Right ventricle myocardium inferior (tissue), 1 donor: ENCODE results near the gene DNAH2. TPM values are rescaled to one million over a fixed set of nuclear protein-coding genes. Genes with fewer than 3 reads are reported as not detected.

Experiments used
- ATAC-seq: fragments of 200-7000 bp; cut with Tn5 transposase; one replicate; pipeline ENCODE4 v1.9.1; 2020; ENCODE audit warnings: mild to moderate bottlenecking, moderate library complexity
- DNase-seq: peaks from one replicate; pipeline ENCODE4 v3.0.0; 2021; ENCODE audit errors: missing footprints
- intact Hi-C: fragments of 100-400 bp; cut with DNase I; formaldehyde crosslinking; loops from one replicate; pipeline ENCODE4 v1.11.0; 2022
- total RNA-seq: library from RNA; stranded (reverse); fragmentation: NEBNext Ultra II Directional; extraction: Animal tissue kit (Norgen Biotek cat#: 25700); gene quantifications from one replicate; pipeline ENCODE4 v1.2.1, GENCODE V29; 2021
- donor health status: DM: no; HTN: yes; CAD: no; lungs with severe emphysema.

Gene DNAH2
- total RNA-seq, 1 donor from 2014 or later, result not detected

- DNase-seq (peak; percentile 93), ATAC-seq (peak; percentile 76)
- intact Hi-C loops, result loop anchor here (2.0 to 10.0 kb wide), 3 partner anchors 15 to 405 kb away; partner anchors contain the start of genes CTC1, NAA38, PFAS and POLR2A
These were observed 124.4 kb downstream of the DNAH2 start for GRCh38 chr17:7841915-7842379.

- DNase-seq, result peak; percentile 90
- peak; percentile 15 for ATAC-seq
- intact Hi-C loops, result loop anchor here (2.0 to 10.0 kb wide), 3 partner anchors 14 to 405 kb away; partner anchors contain the start of genes CTC1, NAA38, PFAS and POLR2A
These were observed 125.1 kb downstream of the DNAH2 start for GRCh38 chr17:7842380-7843256.

DNA sequence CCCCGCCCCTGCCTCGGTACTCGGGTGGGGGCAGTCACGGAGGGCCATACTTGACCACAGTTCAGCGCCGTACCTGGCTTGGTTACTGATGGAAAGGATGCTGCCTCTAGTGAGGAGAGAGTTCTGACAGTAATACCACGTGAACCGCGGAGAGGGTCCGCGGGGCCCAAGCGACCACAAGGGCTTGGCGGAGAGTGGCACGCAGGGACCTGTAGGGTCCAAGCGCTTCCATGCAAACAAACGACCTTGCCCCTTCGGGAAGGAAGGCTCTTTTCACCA lies 125.7 kb downstream of the DNAH2 start:
- ATAC-seq (no peak), DNase-seq (no peak)
- intact Hi-C loops, result loop anchor here (2.0 to 10.0 kb wide), 3 partner anchors 14 to 404 kb away; partner anchors contain the start of genes CTC1, NAA38, PFAS and POLR2A

DNA sequence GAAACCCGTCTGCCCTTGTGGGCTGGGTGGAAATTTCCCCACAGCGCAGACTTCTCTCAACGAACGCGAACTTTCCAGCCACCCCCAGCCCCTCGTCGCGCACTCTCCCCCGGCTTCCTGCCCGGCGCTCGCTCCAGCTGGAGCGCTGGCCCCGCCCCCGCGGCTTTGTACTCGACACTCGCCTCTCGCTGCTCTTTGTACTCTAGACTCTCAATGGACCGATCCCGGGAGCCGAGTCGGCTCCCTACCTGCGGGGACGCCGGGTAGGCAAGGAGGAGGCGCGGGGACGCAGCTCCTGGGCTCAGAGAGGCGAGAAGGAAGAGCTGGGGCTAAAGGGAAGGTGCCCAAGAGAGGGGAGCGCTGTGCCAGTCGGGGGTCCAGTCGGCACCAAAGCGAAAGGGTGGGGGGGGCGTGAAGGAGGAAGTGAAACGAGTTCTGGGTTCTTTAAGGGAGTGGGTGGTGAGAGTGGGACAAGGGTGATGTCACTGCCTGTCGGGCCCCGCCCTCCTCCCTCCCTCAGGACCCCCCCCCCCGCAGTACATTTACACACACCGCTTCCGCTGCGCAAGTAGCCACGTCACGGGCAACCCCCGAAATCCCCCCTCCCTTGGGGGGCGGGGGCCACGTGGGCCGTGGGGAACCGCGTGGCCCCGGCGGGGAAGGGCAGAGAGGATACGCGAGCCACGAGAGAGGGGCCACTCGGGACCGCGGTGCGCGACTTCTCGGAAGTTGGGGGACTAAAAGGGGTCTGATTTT lies 126.2 kb downstream of the DNAH2 start:
- intact Hi-C loops, result loop anchor here (2.0 to 10.0 kb wide), 3 partner anchors 13 to 404 kb away; partner anchors contain the start of genes CTC1, NAA38, PFAS and POLR2A
- ATAC-seq (peak; percentile 27), DNase-seq (peak; percentile 92)

DNA sequence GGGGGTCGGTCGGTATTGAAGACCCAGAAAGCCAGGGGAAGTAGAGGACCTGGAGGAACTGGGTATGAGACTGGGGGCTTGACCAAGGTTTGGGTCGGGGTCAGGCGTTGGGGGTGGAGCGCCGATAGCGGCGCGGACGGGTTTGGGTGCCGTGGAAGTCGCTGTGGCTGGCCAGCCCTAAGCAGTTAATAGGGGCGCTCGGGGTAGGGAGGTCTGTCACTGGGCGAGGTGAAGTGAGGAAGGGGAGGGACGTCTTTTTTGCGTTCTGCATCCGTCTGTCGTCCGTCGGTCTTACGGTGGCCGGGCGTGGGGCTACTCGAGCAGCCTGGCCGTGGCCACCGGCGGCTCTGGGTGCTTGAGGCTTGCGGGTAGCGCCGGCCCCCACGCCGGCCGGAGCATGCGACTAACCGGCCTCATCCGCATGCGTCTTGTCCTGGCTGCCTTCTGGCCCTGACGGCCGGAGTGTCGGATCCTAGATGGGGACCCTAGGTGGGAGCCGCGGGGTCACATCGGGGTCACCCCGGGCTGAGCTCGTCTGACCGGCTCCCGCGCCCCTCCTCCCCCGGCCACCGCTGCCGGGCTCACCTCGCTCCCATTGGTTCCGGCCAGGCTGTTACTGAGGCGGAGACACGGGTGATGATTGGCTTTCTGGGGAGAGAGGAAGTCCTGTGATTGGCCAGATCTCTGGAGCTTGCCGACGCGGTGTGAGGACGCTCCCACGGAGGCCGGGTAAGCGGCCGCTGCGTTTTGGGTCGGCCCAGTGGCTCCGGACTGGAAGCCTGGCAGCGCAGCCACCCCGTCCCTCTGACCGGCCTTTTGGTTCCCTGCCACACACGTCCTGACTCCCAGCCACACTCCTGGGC lies 127.0 kb downstream of the DNAH2 start:
- peak; percentile 82 for ATAC-seq
- peak; percentile 96 for DNase-seq
- intact Hi-C loops, result loop anchor here (5.0 to 10.0 kb wide), 2 partner anchors 360 to 403 kb away; partner anchors contain the start of genes CTC1, PFAS, POLR2A and SLC35G6

GRCh38 chr17:7845359-7846062 lies 128.0 kb downstream of the DNAH2 start:
- intact Hi-C loops, result loop anchor here (10.0 kb wide), 1 partner anchor 361 kb away; the partner anchor contains the start of genes POLR2A and SLC35G6
- DNase-seq (no peak), ATAC-seq (no peak)

- intact Hi-C loops, result loop anchor here (10.0 kb wide), 1 partner anchor 361 kb away; the partner anchor contains the start of genes POLR2A and SLC35G6
- no peak for ATAC-seq
- no peak for DNase-seq
These were observed 128.7 kb downstream of the DNAH2 start for GRCh38 chr17:7846063-7846735.

DNA sequence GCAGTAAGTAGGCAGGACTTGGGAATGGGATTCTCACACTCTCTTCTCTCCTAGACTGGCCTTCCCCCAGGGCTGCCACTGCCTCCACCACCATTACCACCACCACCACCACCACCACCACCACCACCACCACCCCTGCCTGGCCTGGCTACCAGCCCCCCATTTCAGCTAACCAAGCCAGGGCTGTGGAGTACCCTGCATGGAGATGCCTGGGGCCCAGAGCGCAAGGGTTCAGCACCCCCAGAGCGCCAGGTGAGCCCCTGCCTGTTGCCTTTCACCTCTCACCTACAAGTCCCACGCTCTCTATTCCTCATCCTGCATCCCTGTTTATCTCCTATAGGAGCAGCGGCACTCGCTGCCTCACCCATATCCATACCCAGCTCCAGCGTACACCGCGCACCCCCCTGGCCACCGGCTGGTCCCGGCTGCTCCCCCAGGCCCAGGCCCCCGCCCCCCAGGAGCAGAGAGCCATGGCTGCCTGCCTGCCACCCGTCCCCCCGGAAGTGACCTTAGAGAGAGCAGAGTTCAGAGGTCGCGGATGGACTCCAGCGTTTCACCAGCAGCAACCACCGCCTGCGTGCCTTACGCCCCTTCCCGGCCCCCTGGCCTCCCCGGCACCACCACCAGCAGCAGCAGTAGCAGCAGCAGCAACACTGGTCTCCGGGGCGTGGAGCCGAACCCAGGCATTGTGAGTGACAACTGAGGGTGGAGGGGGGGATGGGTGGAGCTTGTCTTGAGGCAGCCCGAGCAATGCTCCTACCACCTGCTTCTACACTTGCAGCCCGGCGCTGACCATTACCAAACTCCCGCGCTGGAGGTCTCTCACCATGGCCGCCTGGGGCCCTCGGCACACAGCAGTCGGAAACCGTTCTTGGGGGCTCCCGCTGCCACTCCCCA lies 129.5 kb downstream of the DNAH2 start:
- ATAC-seq, result no peak
- DNase-seq, result no peak
- intact Hi-C loops, result loop anchor here (10.0 kb wide), 1 partner anchor 362 kb away; the partner anchor contains the start of genes POLR2A and SLC35G6

GRCh38 chr17:7848131-7848579 lies 130.6 kb downstream of the DNAH2 start:
- intact Hi-C loops, result loop anchor here (10.0 kb wide), 1 partner anchor 363 kb away; the partner anchor contains the start of genes POLR2A and SLC35G6
- no peak for ATAC-seq
- no peak for DNase-seq

GRCh38 chr17:7848739-7849129 lies 131.2 kb downstream of the DNAH2 start:
- intact Hi-C loops, result loop anchor here (10.0 kb wide), 1 partner anchor 364 kb away; the partner anchor contains the start of genes POLR2A and SLC35G6
- no peak for DNase-seq
- no peak for ATAC-seq

- intact Hi-C loops, result loop anchor here (10.0 kb wide), 1 partner anchor 364 kb away; the partner anchor contains the start of genes POLR2A and SLC35G6
- DNase-seq (no peak), ATAC-seq (no peak)
These were observed 131.7 kb downstream of the DNAH2 start for GRCh38 chr17:7849130-7849750.

DNA sequence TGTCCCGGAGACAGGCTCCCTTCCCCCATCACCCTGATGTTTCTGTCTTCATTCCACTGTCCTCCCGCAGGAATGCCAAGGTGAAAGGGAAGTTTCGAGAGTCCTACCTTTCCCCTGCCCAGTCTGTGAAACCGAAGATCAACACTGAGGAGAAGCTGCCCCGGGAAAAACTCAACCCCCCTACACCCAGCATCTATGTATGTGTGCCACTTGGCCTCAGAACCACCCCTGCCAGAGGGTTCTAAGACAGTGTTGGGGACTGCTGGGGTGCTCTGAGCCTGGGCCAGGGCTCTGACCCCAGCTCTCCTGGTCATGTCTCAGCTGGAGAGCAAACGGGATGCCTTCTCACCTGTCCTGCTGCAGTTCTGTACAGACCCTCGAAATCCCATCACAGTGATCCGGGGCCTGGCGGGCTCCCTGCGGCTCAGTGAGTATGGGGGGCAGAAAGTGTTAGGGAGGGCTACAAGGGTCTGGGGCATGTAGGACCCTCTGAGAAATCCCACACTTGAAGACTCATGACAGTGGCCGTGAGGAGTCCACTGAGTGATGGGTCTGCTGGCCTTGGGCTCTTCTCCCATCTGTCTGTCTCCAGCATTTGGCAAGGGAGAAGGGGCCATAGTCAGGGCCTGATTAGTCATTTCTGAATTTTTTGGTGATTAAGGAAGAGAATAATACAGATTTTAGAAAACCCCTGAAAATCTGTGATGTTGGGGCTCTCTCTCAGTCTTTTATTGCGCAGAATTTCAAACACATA lies 132.4 kb downstream of the DNAH2 start:
- intact Hi-C loops, result loop anchor here (2.0 to 10.0 kb wide), 4 partner anchors 13 to 365 kb away; partner anchors contain the start of genes CD68, PER1, POLR2A and SLC35G6
- DNase-seq (no peak), ATAC-seq (no peak)

DNA sequence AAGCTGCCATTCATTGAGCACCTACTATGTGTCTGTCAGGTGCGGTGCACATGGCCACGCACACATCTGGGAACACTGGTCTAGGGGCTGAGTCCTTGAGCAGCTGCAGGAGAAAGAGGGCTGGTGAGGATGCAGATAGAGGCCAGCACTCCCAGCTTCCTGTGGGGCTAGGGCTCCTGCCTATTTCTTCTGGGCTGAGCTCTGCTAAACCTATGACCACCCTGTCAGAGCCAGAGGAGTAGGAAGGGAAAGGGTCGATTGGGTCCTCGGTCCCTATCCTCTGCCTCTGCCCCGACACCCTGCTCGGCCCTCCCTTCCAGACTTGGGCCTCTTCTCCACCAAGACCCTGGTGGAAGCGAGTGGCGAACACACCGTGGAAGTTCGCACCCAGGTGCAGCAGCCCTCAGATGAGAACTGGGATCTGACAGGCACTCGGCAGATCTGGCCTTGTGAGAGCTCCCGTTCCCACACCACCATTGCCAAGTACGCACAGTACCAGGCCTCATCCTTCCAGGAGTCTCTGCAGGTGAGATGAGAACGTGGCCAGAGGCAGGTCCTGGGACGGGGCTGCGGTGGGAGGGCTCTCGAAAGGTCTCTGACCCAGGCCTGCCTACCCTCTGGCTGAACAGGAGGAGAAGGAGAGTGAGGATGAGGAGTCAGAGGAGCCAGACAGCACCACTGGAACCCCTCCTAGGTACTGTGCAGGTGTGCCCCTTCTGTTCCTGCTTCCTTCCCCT lies 133.3 kb downstream of the DNAH2 start:
- ATAC-seq (no peak), DNase-seq (no peak)
- intact Hi-C loops, result loop anchor here (1.0 to 10.0 kb wide), 4 partner anchors 14 to 304 kb away; partner anchors contain the start of genes CD68 and PER1
